HG03025 (cell line): ENCODE measurements around the gene MSANTD1.

Source experiments
- ATAC-seq: cut with Tn5 transposase; IDR thresholded peaks from one replicate; pipeline ENCODE4 v1.9.1; 2021; ENCODE audit warnings: mild to moderate bottlenecking, moderate library complexity; ENCODE audit not compliant: unreplicated experiment, low FRiP score

The MSANTD1 gene

GRCh38 chr4:3261411-3262207 lies 12.7 kb downstream of the MSANTD1 start:
- no peak for ATAC-seq

- ATAC-seq = no peak
Observed at GRCh38 chr4:3262208-3263052, 13.5 kb downstream of the MSANTD1 start.

DNA sequence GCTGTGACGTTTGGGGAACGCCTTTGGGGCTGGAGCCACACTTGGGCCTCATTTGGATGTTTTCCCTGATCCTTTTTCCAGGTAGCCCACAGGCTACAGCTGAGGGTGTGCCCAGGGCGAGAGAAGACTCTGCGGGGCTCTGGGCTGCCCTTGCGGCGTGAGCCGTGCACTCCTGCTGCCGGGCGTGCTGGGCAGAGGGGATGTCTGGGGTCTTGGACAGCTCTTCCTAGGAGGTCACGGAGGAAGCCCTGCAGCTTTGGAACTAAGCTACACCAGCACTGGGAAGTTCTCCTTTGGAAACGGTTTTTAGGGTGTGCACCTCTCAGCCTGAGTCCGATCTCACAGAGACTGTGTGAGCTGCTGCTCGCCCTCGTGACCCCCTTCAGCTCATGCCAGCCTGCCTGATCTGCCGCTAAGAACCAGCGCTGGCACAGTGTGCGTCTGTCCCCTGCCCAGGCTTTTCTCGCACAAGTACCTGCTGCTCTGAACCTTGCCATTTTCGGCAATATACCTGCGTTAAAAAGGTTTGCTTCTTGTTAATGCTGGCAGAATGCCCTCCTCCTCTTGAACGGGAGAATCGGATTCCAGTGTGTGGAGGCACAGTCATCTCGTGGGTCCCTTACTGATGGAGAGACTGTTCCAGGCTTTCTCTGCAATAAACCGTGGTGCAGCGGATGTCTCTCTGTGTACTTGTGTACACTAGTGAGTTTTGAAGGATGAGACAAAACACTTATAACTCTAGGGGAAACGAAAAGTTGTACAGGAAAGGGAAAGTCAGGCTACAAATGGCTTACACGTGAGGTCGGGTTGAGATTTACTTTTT lies 14.3 kb downstream of the MSANTD1 start:
- no peak for ATAC-seq

DNA sequence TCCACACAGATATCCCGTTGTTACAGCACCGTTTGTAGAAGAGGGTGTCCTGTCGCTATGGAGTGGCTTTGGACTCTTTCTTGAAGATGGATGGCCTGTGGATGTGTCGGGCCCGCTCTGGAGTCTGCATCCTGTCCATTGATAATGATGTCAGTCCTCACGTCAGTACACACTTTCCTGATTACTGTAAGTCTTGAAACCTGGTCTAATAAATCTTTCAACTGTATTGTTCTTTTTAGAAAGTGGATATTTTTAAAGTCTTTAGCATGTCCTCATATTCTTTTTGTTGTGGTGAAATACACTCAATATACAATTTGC lies 14.9 kb downstream of the MSANTD1 start:
- ATAC-seq = no peak

GRCh38 chr4:3266076-3266475 lies 17.1 kb downstream of the MSANTD1 start:
- no peak for ATAC-seq

DNA sequence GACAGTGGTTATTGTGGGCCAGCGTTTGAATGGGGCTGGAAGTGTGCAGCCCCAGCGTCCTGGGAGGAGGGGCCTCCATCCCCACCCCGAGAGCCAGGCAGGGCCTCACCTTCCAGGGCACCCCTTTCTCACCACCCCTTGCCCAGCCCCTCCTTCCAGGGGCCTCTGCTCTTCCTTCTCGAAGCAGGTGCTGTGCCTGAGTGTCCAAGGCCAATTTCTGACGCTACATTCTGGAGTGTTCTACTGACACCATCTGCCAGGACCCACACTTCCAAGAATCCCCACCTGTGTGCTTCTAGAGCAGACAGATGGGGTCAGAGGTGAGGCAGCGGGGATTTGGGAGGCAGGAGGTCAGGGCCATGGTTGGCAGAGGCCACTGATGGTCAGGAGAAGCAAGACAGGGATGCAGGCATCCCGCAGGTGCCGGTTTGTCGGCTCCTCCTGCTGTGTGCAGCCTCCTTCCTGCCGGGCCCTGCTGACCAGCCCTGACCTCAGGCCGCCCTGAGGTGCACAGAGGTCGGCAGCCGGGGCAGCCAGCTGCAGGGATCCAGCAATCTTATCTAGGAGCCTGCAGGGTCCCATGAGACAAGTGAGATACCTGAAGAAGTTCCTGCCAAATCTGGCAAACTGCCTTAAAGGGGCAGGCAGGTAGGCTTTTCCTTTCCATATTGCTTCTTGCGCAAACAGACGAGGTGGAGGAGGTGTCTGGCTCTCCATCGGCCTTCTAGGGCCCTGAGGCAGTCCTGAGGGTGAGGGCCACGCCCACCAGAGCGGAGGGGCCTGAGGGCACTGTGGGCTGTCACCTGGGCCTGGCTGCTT lies 18.8 kb downstream of the MSANTD1 start:
- no peak for ATAC-seq

GRCh38 chr4:3268395-3269104 lies 19.6 kb downstream of the MSANTD1 start:
- no peak for ATAC-seq

- ATAC-seq = no peak
Observed at GRCh38 chr4:3269105-3269927, 20.4 kb downstream of the MSANTD1 start.

GRCh38 chr4:3269991-3270611 lies 21.1 kb downstream of the MSANTD1 start:
- no peak for ATAC-seq

DNA sequence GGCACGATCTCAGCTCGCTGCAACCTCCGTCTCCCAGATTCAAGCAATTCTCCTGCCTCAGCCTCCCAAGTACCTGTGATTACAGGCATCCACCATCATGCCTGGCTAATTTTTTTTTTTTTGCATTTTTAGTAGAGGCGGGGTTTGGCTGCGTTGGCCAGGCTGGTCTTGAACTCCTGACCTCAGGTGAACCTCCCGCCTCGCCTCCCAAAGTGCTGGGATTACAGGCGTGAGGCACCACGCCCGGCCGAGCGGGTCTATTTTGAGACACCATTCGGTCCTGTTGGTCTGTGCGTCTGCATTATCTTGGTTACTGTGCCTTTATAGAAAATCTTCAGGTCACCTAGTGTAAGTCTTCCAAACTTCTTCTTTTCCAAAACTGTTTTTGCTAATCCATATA lies 22.2 kb downstream of the MSANTD1 start:
- ATAC-seq = no peak

- no peak for ATAC-seq
Observed at GRCh38 chr4:3276986-3277385, 28.0 kb downstream of the MSANTD1 start.

DNA sequence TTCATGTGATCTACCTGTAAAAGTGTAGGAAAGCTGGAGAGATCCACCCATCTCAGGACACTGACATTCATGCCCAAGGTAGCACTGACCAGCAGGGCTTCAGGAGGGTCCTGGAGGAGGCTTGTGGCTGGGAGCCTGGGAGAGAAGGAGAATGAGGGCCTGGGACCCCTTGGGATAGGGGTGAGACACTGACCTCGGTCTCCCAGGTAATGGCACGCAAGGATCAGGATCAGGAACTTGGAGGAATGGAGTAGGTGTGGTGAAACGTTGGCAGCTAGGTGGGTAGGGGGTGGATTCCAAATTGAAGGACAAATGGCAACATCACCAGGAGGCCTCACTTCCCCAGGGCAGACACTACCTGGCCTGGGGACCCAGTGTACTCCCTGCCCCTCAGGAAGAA lies 31.5 kb downstream of the MSANTD1 start:
- no peak for ATAC-seq

DNA sequence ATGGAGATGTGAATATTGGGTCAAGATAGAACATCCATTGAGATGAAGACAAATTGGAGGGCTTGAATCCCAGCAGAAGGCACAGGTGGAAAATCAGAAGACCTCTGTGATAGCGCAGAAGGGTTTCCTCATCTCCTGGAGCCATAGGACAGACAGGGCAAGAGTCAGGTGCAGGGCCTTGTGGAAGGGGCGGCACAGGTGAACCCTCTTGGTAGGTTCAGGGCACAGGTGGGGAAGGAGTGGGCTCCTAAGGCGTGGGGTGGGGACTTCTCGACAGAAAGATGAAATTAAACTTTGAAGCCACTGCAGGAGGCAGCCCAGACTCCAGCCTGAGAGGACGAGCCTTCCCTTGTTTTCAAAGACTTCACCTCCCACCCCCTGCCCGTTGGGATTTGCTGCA lies 34.5 kb downstream of the MSANTD1 start:
- no peak for ATAC-seq

GRCh38 chr4:3283916-3284315 lies 35.0 kb downstream of the MSANTD1 start:
- ATAC-seq = no peak

GRCh38 chr4:3284734-3285557 lies 36.0 kb downstream of the MSANTD1 start:
- no peak for ATAC-seq

DNA sequence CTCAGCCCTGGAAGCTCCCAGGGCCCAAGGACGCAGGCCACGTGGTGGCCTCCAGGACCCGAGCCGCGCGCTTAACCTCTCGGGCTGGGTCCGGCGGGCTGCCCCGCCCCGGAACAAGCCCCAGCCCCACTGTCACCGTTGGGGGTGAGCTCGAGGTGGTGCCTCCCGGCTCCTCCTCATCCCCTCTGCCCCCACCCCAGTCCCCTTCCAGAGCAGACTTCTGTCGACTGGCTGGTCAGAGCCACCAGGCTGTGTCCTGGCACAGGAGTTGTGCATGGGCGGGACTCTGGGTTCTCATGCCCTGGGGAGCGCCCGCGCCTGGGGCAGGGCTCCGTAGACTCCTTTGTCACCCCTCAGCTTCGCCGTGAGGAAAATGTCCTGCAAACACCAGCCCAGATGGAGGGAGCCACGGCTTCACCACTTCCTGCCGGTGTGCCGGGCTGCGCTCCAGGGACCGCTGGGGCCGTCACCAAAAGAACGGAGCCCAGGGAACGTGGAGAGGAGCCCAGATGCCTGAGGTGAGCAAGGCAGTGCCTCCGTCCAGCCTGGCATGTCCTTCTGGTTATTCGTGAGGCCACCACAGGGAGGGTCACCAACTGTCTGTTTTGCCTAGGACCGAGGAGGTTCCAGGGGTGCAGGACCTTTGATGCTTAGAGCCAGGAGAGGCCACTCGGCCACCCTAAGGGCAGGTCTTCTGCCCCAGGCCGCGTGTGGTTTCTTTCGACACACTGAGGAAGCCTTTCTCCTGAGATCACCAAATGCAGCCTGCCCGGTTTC lies 36.8 kb downstream of the MSANTD1 start:
- peak; percentile 77 for ATAC-seq
